H1 (cell line): ENCODE results near the gene C9orf43. TPM values are rescaled to one million over a fixed set of nuclear protein-coding genes. Genes with fewer than 3 reads are reported as not detected.
"Not testable (repeated sequence)": the region's sequence is repeated elsewhere in the genome, so short reads cannot be mapped to it uniquely, and the experiment has no call there.

ENCODE experiments used
- CTCF ChIA-PET: fragments of 300-600 bp; sonication (Branson Sonifier 250); formaldehyde crosslinking; loops from one replicate; lab custom pipeline; 2021; ENCODE audit not compliant: partially characterized antibody; lab: Charles Lee
- POLR2A ChIA-PET: fragments of 300-600 bp; sonication (Branson Sonifier 250); formaldehyde crosslinking; loops from one replicate; lab custom pipeline; 2021; ENCODE audit warnings: inconsistent platforms; ENCODE audit not compliant: partially characterized antibody; lab: Charles Lee
- DNase-seq, 2 experiments: peaks; one replicate each; pipeline versions ENCODE4 v3.0.0 to v3.0.0-alpha.2; 2010 to 2022; ENCODE audit warnings: low spot score in 2 of 2, low read depth in 1 of 2, mixed read lengths in 1 of 2
- FAIRE-seq: peaks from 2 replicates; lab custom pipeline; 2011; peaks lifted over from hg19 to GRCh38; lab: Jason Lieb, UNC
- H2AFZ ChIP-seq: 2 replicates; pipeline ENCODE4 v1.8.1; 2012; ENCODE audit warnings: low read length, inconsistent platforms
- H2AK5ac ChIP-seq: 2 replicates; pipeline ENCODE4 v1.6.1; 2013; ENCODE audit warnings: low read depth, low read length
- H2BK120ac ChIP-seq: replicated peaks from 2 replicates; pipeline ENCODE3; 2013; ENCODE audit warnings: low read depth, low read length, inconsistent platforms
- H2BK12ac ChIP-seq: 2 replicates; pipeline ENCODE4 v1.6.1; 2013; ENCODE audit warnings: low read depth, low read length
- H2BK15ac ChIP-seq: 2 replicates; pipeline ENCODE4 v1.6.1; 2013; ENCODE audit warnings: low read length
- H2BK20ac ChIP-seq: 2 replicates; pipeline ENCODE4 v1.6.1; 2013; ENCODE audit warnings: low read length
- H2BK5ac ChIP-seq: 2 replicates; pipeline ENCODE4 v1.6.1; 2013; ENCODE audit warnings: low read depth, low read length
- H3K14ac ChIP-seq: 2 replicates; pipeline ENCODE4 v1.6.1; 2013; ENCODE audit warnings: inconsistent platforms; ENCODE audit not compliant: insufficient read length
- H3K18ac ChIP-seq: 2 replicates; pipeline ENCODE4 v1.6.1; 2013; ENCODE audit warnings: low read length; ENCODE audit errors: extremely low read depth
- H3K23ac ChIP-seq: 2 replicates; pipeline ENCODE4 v1.6.1; 2013; ENCODE audit warnings: inconsistent platforms; ENCODE audit not compliant: insufficient read length
- H3K23me2 ChIP-seq: 2 replicates; pipeline ENCODE4 v1.6.1; 2013; ENCODE audit warnings: low read depth, low read length
- H3K27ac ChIP-seq: 2 replicates; pipeline ENCODE4 v1.6.1; 2011; ENCODE audit warnings: low read depth, low read length, inconsistent platforms
- H3K27me3 ChIP-seq, 4 experiments: replicated peaks in 1 of 4; 1 replicate in 1 of 4; 2 replicates in 3 of 4; pipeline versions ENCODE4 v1.6.1 to v1.8.1; 2011 to 2013; ENCODE audit warnings: low read length in 3 of 4, mild to moderate bottlenecking in 3 of 4, inconsistent platforms in 2 of 4, mixed read lengths in 2 of 4, moderate library complexity in 1 of 4; ENCODE audit not compliant: control insufficient read depth in 3 of 4, insufficient read depth in 3 of 4; ENCODE audit errors: extremely low read depth in 1 of 4
- H3K36me3 ChIP-seq, 4 experiments: 2 replicates each; pipeline versions ENCODE4 v1.6.1 to v1.8.1; 2011 to 2013; ENCODE audit warnings: mild to moderate bottlenecking in 4 of 4, low read length in 3 of 4, moderate library complexity in 2 of 4, control low read depth in 1 of 4, inconsistent platforms in 1 of 4; ENCODE audit not compliant: insufficient read depth in 4 of 4, control insufficient read depth in 2 of 4
- H3K4ac ChIP-seq: replicated peaks from 2 replicates; pipeline ENCODE3; 2013; ENCODE audit warnings: low read length, low read depth, mixed read lengths, inconsistent platforms; ENCODE audit not compliant: insufficient read length
- H3K4me1 ChIP-seq, 4 experiments: replicated peaks in 1 of 4; 1 replicate in 1 of 4; 2 replicates in 3 of 4; pipeline versions ENCODE4 v1.6.1 to v1.8.1; 2011 to 2013; ENCODE audit warnings: low read length in 3 of 4, inconsistent platforms in 2 of 4, mixed read lengths in 1 of 4; ENCODE audit not compliant: insufficient read depth in 4 of 4, control insufficient read depth in 3 of 4
- H3K4me2 ChIP-seq, 2 experiments: 2 replicates each; pipeline versions ENCODE4 v1.6.1 to v1.8.1; 2011 to 2013; ENCODE audit warnings: low read depth in 2 of 2, low read length in 2 of 2, control low read depth in 1 of 2, inconsistent platforms in 1 of 2, mild to moderate bottlenecking in 1 of 2; ENCODE audit not compliant: insufficient read depth in 1 of 2
- H3K4me3 ChIP-seq, 4 experiments: fragments of 200-600, 300-600 bp in 1 of 4; sonication (generic), shearing (Covaris generic), sonication (Bioruptor Twin) in 1 of 4; 2 replicates each; pipeline versions ENCODE4 v1.5.1 to v1.8.1; 2011 to 2016; ENCODE audit warnings: low read length in 4 of 4, low read depth in 3 of 4, control low read depth in 2 of 4, inconsistent platforms in 2 of 4, mild to moderate bottlenecking in 2 of 4, mixed read lengths in 1 of 4, moderate library complexity in 1 of 4; ENCODE audit not compliant: insufficient read depth in 2 of 4; ENCODE audit errors: extremely low read depth in 1 of 4
- H3K56ac ChIP-seq: replicated peaks from 2 replicates; pipeline ENCODE3; 2013; ENCODE audit warnings: low read depth, mild to moderate bottlenecking, mixed read lengths, low read length, inconsistent platforms; ENCODE audit not compliant: insufficient read length
- H3K79me1 ChIP-seq: 2 replicates; pipeline ENCODE4 v1.6.1; 2013; ENCODE audit warnings: low read depth, low read length, control low read depth
- H3K79me2 ChIP-seq, 2 experiments: 2 replicates each; pipeline versions ENCODE4 v1.6.1 to v1.8.1; 2012 to 2013; ENCODE audit warnings: low read length in 2 of 2, mild to moderate bottlenecking in 2 of 2, inconsistent platforms in 1 of 2; ENCODE audit not compliant: insufficient read depth in 2 of 2, control insufficient read depth in 1 of 2
- H3K9ac ChIP-seq, 4 experiments: replicated peaks in 1 of 4; 1 replicate in 1 of 4; 2 replicates in 3 of 4; pipeline versions ENCODE4 v1.6.1 to v1.8.1; 2011 to 2013; ENCODE audit warnings: low read depth in 3 of 4, low read length in 3 of 4, control low read depth in 2 of 4, mild to moderate bottlenecking in 2 of 4, moderate library complexity in 2 of 4, inconsistent platforms in 1 of 4; ENCODE audit errors: extremely low read depth in 1 of 4
- H3K9me3 ChIP-seq, 2 experiments: 2 replicates each; pipeline versions ENCODE4 v1.6.1 to v1.8.1; 2012 to 2013; ENCODE audit warnings: mild to moderate bottlenecking in 2 of 2, moderate library complexity in 2 of 2, control low read depth in 1 of 2, inconsistent platforms in 1 of 2, low read depth in 1 of 2, low read length in 1 of 2, mixed read lengths in 1 of 2; ENCODE audit not compliant: insufficient read depth in 2 of 2
- H4K20me1 ChIP-seq, 2 experiments: replicated peaks in 1 of 2; 2 replicates each; pipeline versions ENCODE3 to v1.8.1; 2011 to 2013; ENCODE audit warnings: inconsistent platforms in 2 of 2, low read length in 2 of 2, mild to moderate bottlenecking in 1 of 2; ENCODE audit not compliant: insufficient read depth in 2 of 2, control insufficient read depth in 1 of 2
- H4K5ac ChIP-seq: 2 replicates; pipeline ENCODE4 v1.6.1; 2013; ENCODE audit warnings: low read length, low read depth, mixed read lengths, inconsistent platforms; ENCODE audit not compliant: insufficient read length
- H4K8ac ChIP-seq: 2 replicates; pipeline ENCODE4 v1.8.0; 2013; ENCODE audit warnings: mild to moderate bottlenecking, moderate library complexity, low read length, inconsistent platforms; ENCODE audit not compliant: insufficient read depth; ENCODE audit errors: extremely low read depth
- H4K91ac ChIP-seq: replicated peaks from 2 replicates; pipeline ENCODE3; 2013; ENCODE audit warnings: low read length, mixed read lengths, inconsistent platforms; ENCODE audit not compliant: insufficient read length
- WGBS, 2 experiments: shearing (Covaris generic) in 1 of 2; methylation state at CpG; one replicate each; pipeline versions ENCODE4 v1.1.6 to v1.1.7; 2013 to 2015; ENCODE audit warnings: low lambda C conversion rate in 2 of 2, mixed read lengths in 2 of 2, inconsistent platforms in 1 of 2, low coverage in 1 of 2, missing lambda C conversion rate in 1 of 2; ENCODE audit not compliant: insufficient replicate concordance in 2 of 2, insufficient coverage in 1 of 2, insufficient read length in 1 of 2; ENCODE audit errors: extremely low coverage in 1 of 2, missing lambda C conversion rate in 1 of 2; 5-methylcytosine and 5-hydroxymethylcytosine counted together
- polyA plus RNA-seq, 7 experiments: library from polyadenylated mRNA; depleted of rRNA in 3 of 7; stranded (reverse) in 5 of 7; unstranded in 2 of 7; fragments of >200 nt in 5 of 7; fragments of 200-250 nt in 2 of 7; gene quantifications; 1 replicate in 5 of 7; 2 replicates in 1 of 7; 4 replicates in 1 of 7; pipeline versions ENCODE4 v1.2.1 to v1.2.3, GENCODE V29; 2011 to 2013; ENCODE audit warnings: missing spikeins in 2 of 7, mixed read lengths in 2 of 7
- total RNA-seq: library from RNA; stranded (reverse); fragmentation: NEBNext Ultra II Directional; extraction: Animal tissue kit (Norgen Biotek cat#: 25700); gene quantifications from 2 replicates; pipeline ENCODE4 v1.2.1, GENCODE V29; 2021

The C9orf43 gene
- total and polyA plus RNA-seq, 2 of the 8 experiments (the other 6 are each of a cell fraction or from before 2014, with no cell fraction given) = 0.35 to 0.52 TPM

GRCh38 chr9:113406353-113406752, 4.2 kb upstream of the C9orf43 start:
- not testable (repeated sequence) for H4K91ac ChIP-seq, FAIRE-seq, H2BK120ac ChIP-seq, H3K4me2 ChIP-seq, H2AK5ac ChIP-seq, H3K4me3 ChIP-seq, H2AFZ ChIP-seq, H2BK20ac ChIP-seq, H4K5ac ChIP-seq, H4K20me1 ChIP-seq, H3K23me2 ChIP-seq, H3K56ac ChIP-seq, H2BK15ac ChIP-seq, H3K9me3 ChIP-seq, H2BK5ac ChIP-seq, H3K4me1 ChIP-seq, H3K4ac ChIP-seq, H3K27ac ChIP-seq, H4K8ac ChIP-seq, H2BK12ac ChIP-seq, H3K79me1 ChIP-seq, H3K18ac ChIP-seq, H3K14ac ChIP-seq, H3K23ac ChIP-seq, H3K9ac ChIP-seq, H3K27me3 ChIP-seq, DNase-seq
- peaks cover 0 to 22% of the 10 kb centered on the region in 2 experiments; a peak in 3 of 4 replicates for H3K79me2 ChIP-seq
- WGBS, 2 experiments = 84% methylated on average over 9 of the region's 9 CpGs; no CpG with 5 or more reads in 1 of the 2 experiments
- H3K36me3 ChIP-seq = peaks cover 14 to 20% (median 16%) of the 10 kb centered on the region in 4 experiments
- ChIA-PET CTCF (interaction anchor here (0.9 to 9.0 kb wide), 12 partner anchors 11 to 250 kb away, joined by 3 to 61 read pairs (median 4); partner anchors contain the start of genes CDC26, PRPF4 and WDR31), POLR2A (interaction anchor here (1.1 kb wide), 1 partner anchor 131 kb away, joined by 6 read pairs; the partner anchor contains the start of genes CDC26 and PRPF4)
